SU-DHL-6 (cell line): ENCODE measurements around the gene MBNL1.

Experiments
- CTCF ChIP-seq: fragments of 200-600 bp; sonication (generic); IDR thresholded peaks from one replicate; pipeline ENCODE4 v1.5.1; 2017; ENCODE audit warnings: antibody characterized with exemption, mild to moderate bottlenecking, low read length, moderate library complexity; ENCODE audit not compliant: insufficient read depth, poor library complexity, severe bottlenecking
- EZH2phosphoT487 ChIP-seq: fragments of 200-600 bp; sonication (generic), shearing (Covaris generic); conservative IDR thresholded peaks from 2 replicates; pipeline ENCODE4 v1.6.1; 2018; ENCODE audit warnings: mild to moderate bottlenecking, antibody characterized with exemption, low read length, moderate library complexity, mixed read lengths

GRCh38 chr3:152486364-152486763 is 217.6 kb downstream of the MBNL1 start:
- no peak for TF ChIP-seq CTCF
- no peak for TF ChIP-seq EZH2phosphoT487
